Astrocyte (in vitro differentiated cells and primary cell): Measurements from ENCODE around the gene AFAP1L2. TPM values are rescaled to one million over a fixed set of nuclear protein-coding genes. Genes with fewer than 3 reads are reported as not detected.
A peak's percentile ranks its signal among the peaks of the same experiment; 100 is the strongest.

Experiments used
- DNase-seq: peaks from one replicate; pipeline ENCODE4 v3.0.0-alpha.2; 2010; ENCODE audit warnings: low read depth
- FAIRE-seq: peaks from 2 replicates; lab custom pipeline; 2011; peaks lifted over from hg19 to GRCh38; lab: Jason Lieb, UNC
- H2AFZ ChIP-seq: 2 replicates; pipeline ENCODE4 v1.6.0; 2012; ENCODE audit warnings: low read depth, low read length, inconsistent platforms
- H3K27ac ChIP-seq: 2 replicates; pipeline ENCODE4 v1.5.1; 2011; ENCODE audit warnings: low read depth, low read length, inconsistent platforms
- H3K27me3 ChIP-seq: 2 replicates; pipeline ENCODE4 v1.6.0; 2011; ENCODE audit warnings: low read length, inconsistent platforms; ENCODE audit not compliant: insufficient read depth
- H3K36me3 ChIP-seq: 2 replicates; pipeline ENCODE4 v1.5.1; 2011; ENCODE audit warnings: low read length, inconsistent platforms; ENCODE audit not compliant: insufficient read depth
- H3K4me1 ChIP-seq: 2 replicates; pipeline ENCODE4 v1.5.1; 2011; ENCODE audit warnings: low read length, inconsistent platforms; ENCODE audit not compliant: insufficient read depth
- H3K4me2 ChIP-seq: 2 replicates; pipeline ENCODE4 v1.6.0; 2012; ENCODE audit warnings: low read length, inconsistent platforms
- H3K4me3 ChIP-seq: 2 replicates; pipeline ENCODE4 v1.5.1; 2011; ENCODE audit warnings: low read depth, mild to moderate bottlenecking, low read length, inconsistent platforms; ENCODE audit not compliant: insufficient read depth
- H3K79me2 ChIP-seq: 2 replicates; pipeline ENCODE4 v1.6.0; 2012; ENCODE audit warnings: mild to moderate bottlenecking, low read length, inconsistent platforms; ENCODE audit not compliant: insufficient read depth
- H3K9ac ChIP-seq: 2 replicates; pipeline ENCODE4 v1.6.0; 2012; ENCODE audit warnings: mild to moderate bottlenecking, low read length, inconsistent platforms
- H3K9me3 ChIP-seq: 2 replicates; pipeline ENCODE4 v1.5.1; 2012; ENCODE audit warnings: low read depth, mild to moderate bottlenecking, low read length, inconsistent platforms; ENCODE audit not compliant: insufficient read depth
- H4K20me1 ChIP-seq: 2 replicates; pipeline ENCODE4 v1.6.0; 2012; ENCODE audit warnings: low read length, inconsistent platforms; ENCODE audit not compliant: insufficient read depth
- H3K27ac Mint-ChIP-seq: one replicate; pipeline ENCODE4 v1.8.0; 2021; ENCODE audit warnings: mild to moderate bottlenecking, mixed read lengths; ENCODE audit not compliant: unreplicated experiment
- H3K27me3 Mint-ChIP-seq: one replicate; pipeline ENCODE4 v1.8.0; 2021; ENCODE audit warnings: low read depth, mixed read lengths; ENCODE audit not compliant: unreplicated experiment
- H3K36me3 Mint-ChIP-seq: one replicate; pipeline ENCODE4 v1.8.0; 2021; ENCODE audit warnings: low read depth, mixed read lengths; ENCODE audit not compliant: unreplicated experiment
- H3K4me1 Mint-ChIP-seq: one replicate; pipeline ENCODE4 v1.8.0; 2021; ENCODE audit warnings: low read depth, mixed read lengths; ENCODE audit not compliant: unreplicated experiment
- H3K4me3 Mint-ChIP-seq: one replicate; pipeline ENCODE4 v1.8.0; 2021; ENCODE audit warnings: mild to moderate bottlenecking, moderate library complexity, mixed read lengths; ENCODE audit not compliant: unreplicated experiment
- H3K9me3 Mint-ChIP-seq: one replicate; pipeline ENCODE4 v1.8.0; 2021; ENCODE audit warnings: mild to moderate bottlenecking, mixed read lengths; ENCODE audit not compliant: unreplicated experiment
- EZH2 ChIP-seq: IDR thresholded peaks from 2 replicates; pipeline ENCODE4 v1.6.1; 2012; ENCODE audit warnings: mild to moderate bottlenecking, low read length, inconsistent platforms; ENCODE audit not compliant: insufficient read depth
- total RNA-seq: library from RNA; stranded (reverse); gene quantifications from 2 replicates; pipeline ENCODE4 v1.2.1, GENCODE V29; 2021
- TF ChIP-seq, protein P1 (sequence below): IDR thresholded peaks from 2 replicates; pipeline ENCODE4 v1.5.1; 2011; ENCODE audit warnings: low read depth, mild to moderate bottlenecking, inconsistent platforms, low read length, moderate library complexity; ENCODE audit not compliant: insufficient read depth

The AFAP1L2 gene
- total RNA-seq, 1 donor from 2014 or later: 26.6 TPM

GRCh38 chr10:114271779-114272167 is 132.5 kb downstream of the AFAP1L2 start:
- Histone ChIP-seq H3K9ac (no peak overlapping the region), H3K27ac (peak overlapping the region; percentile 63)
- DNase-seq: peak; percentile 98

GRCh38 chr10:114271075-114271778 is 133.1 kb downstream of the AFAP1L2 start:
- TF ChIP-seq, protein P1, sequence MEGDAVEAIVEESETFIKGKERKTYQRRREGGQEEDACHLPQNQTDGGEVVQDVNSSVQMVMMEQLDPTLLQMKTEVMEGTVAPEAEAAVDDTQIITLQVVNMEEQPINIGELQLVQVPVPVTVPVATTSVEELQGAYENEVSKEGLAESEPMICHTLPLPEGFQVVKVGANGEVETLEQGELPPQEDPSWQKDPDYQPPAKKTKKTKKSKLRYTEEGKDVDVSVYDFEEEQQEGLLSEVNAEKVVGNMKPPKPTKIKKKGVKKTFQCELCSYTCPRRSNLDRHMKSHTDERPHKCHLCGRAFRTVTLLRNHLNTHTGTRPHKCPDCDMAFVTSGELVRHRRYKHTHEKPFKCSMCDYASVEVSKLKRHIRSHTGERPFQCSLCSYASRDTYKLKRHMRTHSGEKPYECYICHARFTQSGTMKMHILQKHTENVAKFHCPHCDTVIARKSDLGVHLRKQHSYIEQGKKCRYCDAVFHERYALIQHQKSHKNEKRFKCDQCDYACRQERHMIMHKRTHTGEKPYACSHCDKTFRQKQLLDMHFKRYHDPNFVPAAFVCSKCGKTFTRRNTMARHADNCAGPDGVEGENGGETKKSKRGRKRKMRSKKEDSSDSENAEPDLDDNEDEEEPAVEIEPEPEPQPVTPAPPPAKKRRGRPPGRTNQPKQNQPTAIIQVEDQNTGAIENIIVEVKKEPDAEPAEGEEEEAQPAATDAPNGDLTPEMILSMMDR: no peak
- no peak for TF ChIP-seq EZH2
- Histone ChIP-seq H3K4me2 (peak overlapping the region; percentile 76), H4K20me1 (peaks cover 4% of the 10 kb centered on the region), H3K79me2 (no peaks in the 10 kb centered on the region), H3K9me3 (no peaks in the 10 kb centered on the region), H3K27ac (peak overlapping the region; percentile 63), H3K9ac (no peak overlapping the region), H3K27me3 (peaks cover 7% of the 10 kb centered on the region), H3K4me1 (peaks cover 23% of the 10 kb centered on the region), H3K36me3 (no peaks in the 10 kb centered on the region), H3K4me3 (no peak overlapping the region), H2AFZ (no peak overlapping the region)
- Mint-ChIP-seq H3K4me1 (peaks cover 23% of the 10 kb centered on the region), H3K27me3 (no peaks in the 10 kb centered on the region), H3K4me3 (no peak overlapping the region), H3K36me3 (no peaks in the 10 kb centered on the region), H3K27ac (peak overlapping the region; percentile 94), H3K9me3 (peaks cover 3% of the 10 kb centered on the region)
- FAIRE-seq (no peak), DNase-seq (no peak)

More at GRCh38 chr10:114271779-114272167, 132.5 kb downstream of the AFAP1L2 start:
- Mint-ChIP-seq H3K4me1 (peaks cover 23% of the 10 kb centered on the region), H3K9me3 (peaks cover 3% of the 10 kb centered on the region), H3K27ac (peak overlapping the region; percentile 94), H3K27me3 (no peaks in the 10 kb centered on the region), H3K36me3 (no peaks in the 10 kb centered on the region), H3K4me3 (no peak overlapping the region)
- no peak for TF ChIP-seq EZH2
- TF ChIP-seq, protein P1: no peak
- Histone ChIP-seq H3K4me1 (peaks cover 18% of the 10 kb centered on the region), H3K4me3 (no peak overlapping the region), H3K9me3 (no peaks in the 10 kb centered on the region), H3K79me2 (no peaks in the 10 kb centered on the region), H3K36me3 (no peaks in the 10 kb centered on the region), H3K27me3 (peaks cover 7% of the 10 kb centered on the region), H3K4me2 (peak overlapping the region; percentile 76), H4K20me1 (peaks cover 4% of the 10 kb centered on the region), H2AFZ (no peak overlapping the region)
- peak; percentile 97 for FAIRE-seq

DNA sequence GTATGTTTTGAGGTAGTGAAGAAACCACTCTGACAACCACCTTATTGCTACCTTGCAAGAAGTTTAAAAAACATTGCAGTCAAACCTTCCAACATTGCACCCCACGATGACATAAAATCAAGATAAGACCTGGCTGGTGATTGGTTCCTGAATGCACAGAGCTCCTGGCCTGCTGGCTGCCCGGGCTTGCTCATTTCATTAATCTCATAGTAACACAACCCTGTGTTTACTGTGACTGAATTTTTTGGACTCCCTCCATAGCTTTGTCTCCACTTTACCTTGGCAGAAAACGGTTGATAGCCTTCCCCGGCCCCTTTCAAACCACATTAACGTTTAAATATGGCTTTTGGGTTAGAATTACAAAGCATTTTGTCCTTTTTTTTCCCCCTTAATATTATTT is 137.8 kb downstream of the AFAP1L2 start:
- H3K9ac ChIP-seq: no peak overlapping the region
- TF ChIP-seq, protein P1: no peak
- no peak for TF ChIP-seq EZH2
- H3K27ac ChIP-seq: no peak overlapping the region
- Mint-ChIP-seq H3K27me3 (no peaks in the 10 kb centered on the region), H3K36me3 (no peaks in the 10 kb centered on the region), H3K27ac (no peak overlapping the region), H3K4me3 (no peak overlapping the region), H3K9me3 (no peaks in the 10 kb centered on the region), H3K4me1 (peaks cover 19% of the 10 kb centered on the region)
- peak overlapping the region; percentile 12 for H3K4me2 ChIP-seq
- no peaks in the 10 kb centered on the region for H3K79me2 ChIP-seq
- no peaks in the 10 kb centered on the region for H3K27me3 ChIP-seq
- FAIRE-seq (no peak), DNase-seq (peak; percentile 88)
- no peaks in the 10 kb centered on the region for H3K9me3 ChIP-seq
- peaks cover 3% of the 10 kb centered on the region for H4K20me1 ChIP-seq
- peak overlapping the region; percentile 60 for H2AFZ ChIP-seq
- peaks cover 17% of the 10 kb centered on the region for H3K4me1 ChIP-seq
- H3K4me3 ChIP-seq: no peak overlapping the region
- no peaks in the 10 kb centered on the region for H3K36me3 ChIP-seq
